PFSK-1 (cell line): ENCODE measurements around the gene MOXD1.

Experiments used
- POLR2AphosphoS5 ChIP-seq: IDR thresholded peaks from 2 replicates; pipeline ENCODE4 v1.6.1; 2012; ENCODE audit warnings: low read depth, mild to moderate bottlenecking, control low read depth, low read length, moderate library complexity
- SIN3A ChIP-seq: IDR thresholded peaks from 2 replicates; pipeline ENCODE4 v1.6.1; 2012; ENCODE audit warnings: mild to moderate bottlenecking, low read length, moderate library complexity, borderline replicate concordance; ENCODE audit not compliant: insufficient read depth
- TAF1 ChIP-seq: IDR thresholded peaks from 2 replicates; pipeline ENCODE4 v1.6.1; 2012; ENCODE audit warnings: low read length, control low read depth, borderline replicate concordance; ENCODE audit not compliant: insufficient read depth
- TF ChIP-seq, protein P1 (sequence below), 2 experiments: IDR thresholded peaks; 2 replicates each; pipeline versions ENCODE4 v1.6.1 to v1.8.0; 2011 to 2012; ENCODE audit warnings: low read depth in 2 of 2, low read length in 2 of 2, control low read depth in 1 of 2, inconsistent platforms in 1 of 2, mild to moderate bottlenecking in 1 of 2, moderate library complexity in 1 of 2; ENCODE audit not compliant: insufficient read depth in 1 of 2

DNA sequence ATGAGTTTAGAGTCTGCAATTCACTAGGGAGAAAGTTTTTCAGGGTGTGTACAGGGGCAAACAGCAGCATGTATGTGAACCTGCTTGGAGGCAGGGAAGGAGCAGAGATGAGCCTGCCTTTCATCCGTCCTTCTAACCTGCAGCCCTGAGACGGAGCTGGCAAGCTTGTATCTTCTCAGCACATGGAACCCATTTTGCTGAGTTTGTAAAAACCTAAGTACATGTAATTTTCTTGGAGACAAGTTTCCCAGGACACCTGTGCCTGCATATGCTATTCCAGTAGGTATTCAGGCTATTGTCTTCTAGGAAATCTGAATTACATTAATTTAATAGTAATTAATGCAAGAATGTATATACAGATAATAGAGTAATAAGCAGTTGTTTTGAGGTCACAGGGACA lies 28.8 kb upstream of the MOXD1 start:
- TF ChIP-seq TAF1 (no peak), POLR2AphosphoS5 (no peak), SIN3A (no peak)
- TF ChIP-seq, protein P1, sequence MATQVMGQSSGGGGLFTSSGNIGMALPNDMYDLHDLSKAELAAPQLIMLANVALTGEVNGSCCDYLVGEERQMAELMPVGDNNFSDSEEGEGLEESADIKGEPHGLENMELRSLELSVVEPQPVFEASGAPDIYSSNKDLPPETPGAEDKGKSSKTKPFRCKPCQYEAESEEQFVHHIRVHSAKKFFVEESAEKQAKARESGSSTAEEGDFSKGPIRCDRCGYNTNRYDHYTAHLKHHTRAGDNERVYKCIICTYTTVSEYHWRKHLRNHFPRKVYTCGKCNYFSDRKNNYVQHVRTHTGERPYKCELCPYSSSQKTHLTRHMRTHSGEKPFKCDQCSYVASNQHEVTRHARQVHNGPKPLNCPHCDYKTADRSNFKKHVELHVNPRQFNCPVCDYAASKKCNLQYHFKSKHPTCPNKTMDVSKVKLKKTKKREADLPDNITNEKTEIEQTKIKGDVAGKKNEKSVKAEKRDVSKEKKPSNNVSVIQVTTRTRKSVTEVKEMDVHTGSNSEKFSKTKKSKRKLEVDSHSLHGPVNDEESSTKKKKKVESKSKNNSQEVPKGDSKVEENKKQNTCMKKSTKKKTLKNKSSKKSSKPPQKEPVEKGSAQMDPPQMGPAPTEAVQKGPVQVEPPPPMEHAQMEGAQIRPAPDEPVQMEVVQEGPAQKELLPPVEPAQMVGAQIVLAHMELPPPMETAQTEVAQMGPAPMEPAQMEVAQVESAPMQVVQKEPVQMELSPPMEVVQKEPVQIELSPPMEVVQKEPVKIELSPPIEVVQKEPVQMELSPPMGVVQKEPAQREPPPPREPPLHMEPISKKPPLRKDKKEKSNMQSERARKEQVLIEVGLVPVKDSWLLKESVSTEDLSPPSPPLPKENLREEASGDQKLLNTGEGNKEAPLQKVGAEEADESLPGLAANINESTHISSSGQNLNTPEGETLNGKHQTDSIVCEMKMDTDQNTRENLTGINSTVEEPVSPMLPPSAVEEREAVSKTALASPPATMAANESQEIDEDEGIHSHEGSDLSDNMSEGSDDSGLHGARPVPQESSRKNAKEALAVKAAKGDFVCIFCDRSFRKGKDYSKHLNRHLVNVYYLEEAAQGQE (IDR thresholded peaks at IDR 0.05; ENCODE audit: insufficient read depth in 1 of 2, low read depth in 2 of 2, low read length in 2 of 2) = no peak
